ENCODE measurements around the gene HSPA12A. TPM values are rescaled to one million over a fixed set of nuclear protein-coding genes. Genes with fewer than 3 reads are reported as not detected.

HSPA12A gene
- total and polyA plus RNA-seq, 2 donors (not counting 1 experiment from before 2014, with no cell fraction given) = 14.4 to 15.7 TPM

GRCh38 chr10:116657863-116658551, 84.4 kb downstream of the HSPA12A start:
- H3K4me3 ChIP-seq (replicated peaks in 1 of 4; ENCODE audit: control extremely low read depth in 1 of 4, insufficient read depth in 1 of 4, low read depth in 3 of 4, low read length in 4 of 4) = no peak overlapping the region
- no peaks in the 10 kb centered on the region for H4K20me1 ChIP-seq (ENCODE audit: control insufficient read depth, extremely low read depth, insufficient read depth, low read length)
- no peaks in the 10 kb centered on the region for H3K79me2 ChIP-seq (ENCODE audit: control insufficient read depth, insufficient read depth, low read length)
- no peaks in the 10 kb centered on the region for H3K27me3 ChIP-seq (ENCODE audit: control insufficient read depth, insufficient read depth, low read length)
- DNase-seq (ENCODE audit: low read depth in 2 of 2) = no peak
- no peaks in the 10 kb centered on the region for H3K36me3 ChIP-seq (ENCODE audit: control insufficient read depth, insufficient read depth, low read length)
- no peak overlapping the region for H3K9ac ChIP-seq (ENCODE audit: insufficient read depth, low read length)
- H3K9me3 ChIP-seq (ENCODE audit: control insufficient read depth, insufficient read depth, low read depth, low read length) = no peaks in the 10 kb centered on the region
- H3K4me2 ChIP-seq (ENCODE audit: extremely low read depth, insufficient read depth, low read length) = no peak overlapping the region
- H3K27ac ChIP-seq (ENCODE audit: insufficient read depth, low read length) = no peak overlapping the region
- no peaks in the 10 kb centered on the region for H3K4me1 ChIP-seq (ENCODE audit: control insufficient read depth, extremely low read depth, insufficient read depth, low read length)
- TF ChIP-seq, protein P1, sequence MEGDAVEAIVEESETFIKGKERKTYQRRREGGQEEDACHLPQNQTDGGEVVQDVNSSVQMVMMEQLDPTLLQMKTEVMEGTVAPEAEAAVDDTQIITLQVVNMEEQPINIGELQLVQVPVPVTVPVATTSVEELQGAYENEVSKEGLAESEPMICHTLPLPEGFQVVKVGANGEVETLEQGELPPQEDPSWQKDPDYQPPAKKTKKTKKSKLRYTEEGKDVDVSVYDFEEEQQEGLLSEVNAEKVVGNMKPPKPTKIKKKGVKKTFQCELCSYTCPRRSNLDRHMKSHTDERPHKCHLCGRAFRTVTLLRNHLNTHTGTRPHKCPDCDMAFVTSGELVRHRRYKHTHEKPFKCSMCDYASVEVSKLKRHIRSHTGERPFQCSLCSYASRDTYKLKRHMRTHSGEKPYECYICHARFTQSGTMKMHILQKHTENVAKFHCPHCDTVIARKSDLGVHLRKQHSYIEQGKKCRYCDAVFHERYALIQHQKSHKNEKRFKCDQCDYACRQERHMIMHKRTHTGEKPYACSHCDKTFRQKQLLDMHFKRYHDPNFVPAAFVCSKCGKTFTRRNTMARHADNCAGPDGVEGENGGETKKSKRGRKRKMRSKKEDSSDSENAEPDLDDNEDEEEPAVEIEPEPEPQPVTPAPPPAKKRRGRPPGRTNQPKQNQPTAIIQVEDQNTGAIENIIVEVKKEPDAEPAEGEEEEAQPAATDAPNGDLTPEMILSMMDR (conservative IDR thresholded peaks at IDR 0.05 in 1 of 2, IDR thresholded peaks at IDR 0.05 in 1 of 2; ENCODE audit: low read depth in 1 of 2, low read length in 2 of 2) = no peak
- TF ChIP-seq EZH2 (IDR thresholded peaks at IDR 0.05; ENCODE audit: low read length, missing control alignments) = no peak
- H2AFZ ChIP-seq (ENCODE audit: low read length) = no peak overlapping the region

DNA sequence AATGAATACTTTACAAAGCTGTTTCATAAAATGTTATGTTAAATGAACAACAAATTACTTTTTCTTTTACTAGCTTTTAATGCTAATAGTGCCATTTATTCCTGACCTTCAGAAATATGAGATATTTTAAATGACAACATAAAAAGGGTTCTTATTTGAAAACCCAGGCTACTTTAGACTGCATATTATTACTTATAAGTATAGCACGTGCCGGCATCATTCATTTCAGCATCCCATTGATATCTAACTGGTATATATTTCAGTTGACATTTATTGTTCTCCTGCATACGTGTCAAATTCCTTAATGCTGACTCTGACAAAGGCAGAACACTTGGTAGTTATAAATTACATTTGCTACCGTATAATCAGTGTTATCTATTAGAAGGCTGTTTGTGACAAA, 86.3 kb downstream of the HSPA12A start:
- H3K4me2 ChIP-seq (ENCODE audit: extremely low read depth, insufficient read depth, low read length) = no peak overlapping the region
- H3K27me3 ChIP-seq (ENCODE audit: control insufficient read depth, insufficient read depth, low read length) = no peaks in the 10 kb centered on the region
- H3K4me1 ChIP-seq (ENCODE audit: control insufficient read depth, extremely low read depth, insufficient read depth, low read length) = no peaks in the 10 kb centered on the region
- H3K36me3 ChIP-seq (ENCODE audit: control insufficient read depth, insufficient read depth, low read length) = no peaks in the 10 kb centered on the region
- TF ChIP-seq, protein P1 (conservative IDR thresholded peaks at IDR 0.05 in 1 of 2, IDR thresholded peaks at IDR 0.05 in 1 of 2; ENCODE audit: low read depth in 1 of 2, low read length in 2 of 2) = no peak
- no peak for TF ChIP-seq EZH2 (IDR thresholded peaks at IDR 0.05; ENCODE audit: low read length, missing control alignments)
- no peak overlapping the region for H3K4me3 ChIP-seq (replicated peaks in 1 of 4; ENCODE audit: control extremely low read depth in 1 of 4, insufficient read depth in 1 of 4, low read depth in 3 of 4, low read length in 4 of 4)
- no peaks in the 10 kb centered on the region for H4K20me1 ChIP-seq (ENCODE audit: control insufficient read depth, extremely low read depth, insufficient read depth, low read length)
- H2AFZ ChIP-seq (ENCODE audit: low read length) = no peak overlapping the region
- no peaks in the 10 kb centered on the region for H3K79me2 ChIP-seq (ENCODE audit: control insufficient read depth, insufficient read depth, low read length)
- H3K27ac ChIP-seq (ENCODE audit: insufficient read depth, low read length) = no peak overlapping the region
- H3K9me3 ChIP-seq (ENCODE audit: control insufficient read depth, insufficient read depth, low read depth, low read length) = no peaks in the 10 kb centered on the region
- no peak for DNase-seq (ENCODE audit: low read depth in 2 of 2)
- H3K9ac ChIP-seq (ENCODE audit: insufficient read depth, low read length) = no peak overlapping the region

GRCh38 chr10:116655568-116655967, 86.8 kb downstream of the HSPA12A start:
- H3K4me2 ChIP-seq (ENCODE audit: extremely low read depth, insufficient read depth, low read length) = no peak overlapping the region
- H2AFZ ChIP-seq (ENCODE audit: low read length) = no peak overlapping the region
- no peaks in the 10 kb centered on the region for H3K9me3 ChIP-seq (ENCODE audit: control insufficient read depth, insufficient read depth, low read depth, low read length)
- H3K9ac ChIP-seq (ENCODE audit: insufficient read depth, low read length) = no peak overlapping the region
- H3K4me1 ChIP-seq (ENCODE audit: control insufficient read depth, extremely low read depth, insufficient read depth, low read length) = no peaks in the 10 kb centered on the region
- no peak for DNase-seq (ENCODE audit: low read depth in 2 of 2)
- no peaks in the 10 kb centered on the region for H3K27me3 ChIP-seq (ENCODE audit: control insufficient read depth, insufficient read depth, low read length)
- H3K79me2 ChIP-seq (ENCODE audit: control insufficient read depth, insufficient read depth, low read length) = no peaks in the 10 kb centered on the region
- TF ChIP-seq, protein P1 (conservative IDR thresholded peaks at IDR 0.05 in 1 of 2, IDR thresholded peaks at IDR 0.05 in 1 of 2; ENCODE audit: low read depth in 1 of 2, low read length in 2 of 2) = no peak
- no peak for TF ChIP-seq EZH2 (IDR thresholded peaks at IDR 0.05; ENCODE audit: low read length, missing control alignments)
- H4K20me1 ChIP-seq (ENCODE audit: control insufficient read depth, extremely low read depth, insufficient read depth, low read length) = no peaks in the 10 kb centered on the region
- H3K4me3 ChIP-seq (replicated peaks in 1 of 4; ENCODE audit: control extremely low read depth in 1 of 4, insufficient read depth in 1 of 4, low read depth in 3 of 4, low read length in 4 of 4) = no peak overlapping the region
- H3K36me3 ChIP-seq (ENCODE audit: control insufficient read depth, insufficient read depth, low read length) = no peaks in the 10 kb centered on the region
- H3K27ac ChIP-seq (ENCODE audit: insufficient read depth, low read length) = no peak overlapping the region

Measured in fibroblast of lung (primary cell).